ENCODE data around the gene CLEC16A.
"Not testable (repeated sequence)": the region's sequence is repeated elsewhere in the genome, so short reads cannot be mapped to it uniquely, and the experiment has no call there.

CLEC16A gene

DNA sequence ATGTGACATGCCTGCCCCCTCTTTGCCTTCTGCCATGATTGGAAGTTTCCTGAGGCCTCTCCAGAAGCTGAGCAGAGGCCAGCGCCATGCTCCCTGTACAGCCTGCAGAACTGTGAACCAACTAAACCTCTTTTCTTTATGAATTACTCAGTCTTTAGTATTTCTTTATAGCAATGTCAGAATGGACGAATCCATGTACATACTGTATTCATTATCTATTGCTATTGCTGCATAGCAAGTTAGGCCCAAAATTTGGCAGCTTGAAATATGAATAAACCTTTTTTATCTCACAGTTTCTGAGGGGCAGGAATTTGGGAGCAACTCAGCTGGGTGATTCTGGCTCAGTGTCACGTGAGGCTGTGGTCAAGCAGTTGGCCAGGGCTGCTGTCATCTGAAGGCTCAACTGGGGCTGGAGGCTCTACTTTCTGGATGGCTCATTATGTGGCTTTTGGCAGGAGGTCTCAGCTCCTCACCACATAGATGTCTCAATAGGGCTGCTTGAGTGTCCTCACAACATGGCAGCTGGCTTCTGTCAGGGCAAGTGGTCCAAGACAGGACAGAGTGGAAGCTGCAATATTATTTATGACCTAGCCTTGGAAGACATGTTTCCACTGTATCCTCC is 271.7 kb downstream of the CLEC16A start:
- TF ChIP-seq POLR2A (IDR thresholded peaks at IDR 0.05; ENCODE audit: low read length): no peak
- no peak for TF ChIP-seq GATA1 (IDR thresholded peaks at IDR 0.05; ENCODE audit: low read depth, low read length)

DNA sequence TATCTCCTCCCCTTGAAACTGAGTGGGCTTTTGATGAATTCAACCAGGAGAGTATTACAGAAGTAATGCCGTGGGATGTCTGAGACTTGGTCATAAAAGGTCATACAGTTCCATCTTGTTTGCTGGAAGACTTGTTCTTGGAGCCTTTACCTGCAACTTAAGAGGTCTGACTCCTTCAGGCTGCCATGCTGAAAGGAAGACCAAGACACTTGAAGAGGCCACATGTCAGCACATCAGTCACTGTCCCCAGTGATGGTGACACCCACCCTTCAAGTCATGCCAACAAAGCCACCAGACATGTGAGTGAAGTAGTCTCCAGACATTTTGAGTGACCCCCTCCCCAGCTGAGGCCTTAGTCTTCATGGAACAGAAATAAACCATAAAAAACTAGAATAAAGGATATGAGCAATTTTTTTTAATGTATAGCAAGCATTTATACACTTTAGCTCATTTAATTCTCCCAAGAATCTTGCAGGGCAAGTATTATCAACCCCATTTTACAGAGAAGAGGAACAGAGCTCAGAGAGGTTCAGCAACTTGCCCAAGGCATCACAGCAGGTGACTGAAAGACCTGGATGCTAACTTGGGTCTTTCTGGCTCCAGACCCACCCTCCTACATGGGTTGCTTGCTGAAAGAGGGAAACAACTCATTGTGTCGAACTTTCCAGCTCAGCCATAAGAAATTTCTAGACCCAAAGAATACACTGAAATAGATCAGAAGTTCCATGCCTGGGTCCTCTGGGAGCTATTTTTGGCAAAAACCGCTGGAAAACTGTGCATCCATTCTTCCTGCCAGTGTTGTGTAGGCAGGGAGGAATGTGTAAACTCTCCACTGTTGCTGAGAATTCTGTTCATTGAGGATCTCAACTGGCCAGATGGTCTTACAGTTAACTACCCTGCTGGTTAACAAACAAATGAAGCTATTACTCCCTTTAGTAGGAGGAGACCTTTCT is 273.6 kb downstream of the CLEC16A start:
- DNase-seq: peak in 1 of 2 experiments; percentile 15
- TF ChIP-seq POLR2A (IDR thresholded peaks at IDR 0.05; ENCODE audit: low read length) (no peak), GATA1 (IDR thresholded peaks at IDR 0.05; ENCODE audit: low read depth, low read length) (no peak)

More for the DNA sequence above, 271.7 kb downstream of the CLEC16A start:
- no peak for DNase-seq

DNA sequence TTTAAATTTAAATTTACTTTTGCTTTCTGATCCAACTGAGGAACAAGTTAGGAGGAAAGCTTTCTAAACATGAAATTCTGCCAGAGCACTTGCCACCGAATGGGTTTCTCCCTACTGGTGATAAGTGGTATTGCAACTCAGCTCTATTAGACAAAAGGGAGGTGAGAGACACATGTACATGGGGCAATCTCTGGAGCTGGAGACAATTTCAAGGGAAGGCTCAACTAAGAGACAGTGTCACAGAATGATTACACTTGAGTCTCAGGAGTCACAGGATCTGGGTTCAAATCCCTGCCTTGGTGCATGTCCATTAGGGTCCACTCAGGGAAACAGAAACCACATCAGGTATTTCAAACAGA is 274.2 kb downstream of the CLEC16A start:
- TF ChIP-seq POLR2A (IDR thresholded peaks at IDR 0.05; ENCODE audit: low read length) (no peak), GATA1 (IDR thresholded peaks at IDR 0.05; ENCODE audit: low read depth, low read length) (no peak)
- DNase-seq: peak; percentile 39 to 47

DNA sequence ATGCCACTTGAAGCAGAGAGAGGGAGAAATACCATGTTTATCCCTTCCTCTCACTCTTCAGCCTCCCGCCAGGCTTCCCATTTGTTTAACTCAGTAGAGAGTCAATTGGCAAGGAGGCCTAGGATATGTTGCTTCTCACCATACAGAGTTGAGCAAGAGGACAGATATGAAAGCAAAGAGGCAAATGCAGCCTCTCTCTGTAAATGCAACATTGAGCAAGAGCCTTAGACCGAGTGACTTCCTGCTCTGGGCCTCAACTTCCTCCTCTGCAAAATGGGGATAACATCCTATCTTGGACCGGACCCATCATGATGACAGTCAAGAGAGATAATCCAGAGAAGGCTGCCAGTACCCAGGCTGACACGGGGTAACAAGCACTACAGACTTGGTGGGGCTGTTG is 274.8 kb downstream of the CLEC16A start:
- DNase-seq: no peak
- TF ChIP-seq GATA1 (IDR thresholded peaks at IDR 0.05; ENCODE audit: low read depth, low read length) (no peak), POLR2A (IDR thresholded peaks at IDR 0.05; ENCODE audit: low read length) (no peak)

DNA sequence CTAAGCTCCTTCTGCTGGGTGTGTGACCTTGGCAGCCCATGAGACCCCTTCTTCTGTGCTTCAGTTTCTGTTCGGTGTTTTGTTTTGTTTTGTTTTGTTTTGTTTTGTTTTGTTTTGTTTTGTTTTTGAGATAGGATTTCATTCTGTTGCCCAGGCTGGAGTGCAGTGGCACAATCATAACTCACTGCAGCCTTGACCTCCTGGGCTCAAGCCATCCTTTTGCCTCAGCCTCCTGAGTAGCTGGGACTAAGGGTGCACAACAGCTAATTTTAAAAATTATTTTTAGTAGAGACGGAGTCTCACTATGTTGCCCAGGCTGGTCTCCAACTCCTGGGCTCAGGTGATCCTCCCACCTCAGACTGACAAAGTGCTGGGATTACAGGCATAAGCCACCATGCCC is 276.1 kb downstream of the CLEC16A start:
- not testable (repeated sequence) for DNase-seq

DNA sequence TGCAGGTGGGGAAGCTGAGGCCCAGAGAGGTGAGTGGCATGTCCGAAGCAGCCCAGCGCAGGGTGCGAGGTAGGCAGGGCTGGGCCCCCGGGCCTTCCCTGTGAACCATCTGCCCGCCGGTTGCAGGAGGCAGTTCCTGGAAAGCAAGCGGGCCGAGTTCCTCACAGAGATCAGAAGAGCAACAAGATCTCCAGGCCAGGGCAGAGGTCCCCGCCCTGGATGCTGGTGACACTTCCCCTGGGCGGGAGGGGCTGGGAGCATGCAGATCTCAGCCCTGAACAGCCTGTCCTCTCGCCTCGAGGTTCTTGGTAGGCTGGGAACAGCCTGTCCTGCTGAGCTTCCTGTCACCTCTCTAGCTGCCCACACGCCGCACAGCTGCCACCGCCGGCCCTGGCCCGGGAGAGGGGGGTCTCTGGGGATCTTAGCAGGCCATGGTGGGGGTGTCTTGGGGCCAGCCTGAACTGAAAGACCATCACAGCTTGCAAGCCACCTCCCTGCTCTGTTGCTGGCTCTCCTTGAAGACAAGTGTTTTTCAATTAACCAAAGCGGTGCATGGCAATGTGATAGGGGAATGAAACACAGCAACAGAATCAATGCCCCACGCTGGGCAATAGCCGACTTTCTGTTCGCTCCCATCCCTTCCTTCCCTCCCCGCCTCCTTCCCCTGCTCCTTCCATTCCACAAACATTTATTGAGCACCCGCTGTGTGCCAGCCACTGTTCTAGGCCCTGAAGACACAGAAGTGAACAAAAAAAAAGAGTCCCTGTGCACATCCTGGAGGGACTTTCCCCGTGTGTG is 279.9 kb downstream of the CLEC16A start:
- peak; percentile 77 to 80 for DNase-seq
- TF ChIP-seq GATA1 (IDR thresholded peaks at IDR 0.05; ENCODE audit: low read depth, low read length) (no peak), POLR2A (IDR thresholded peaks at IDR 0.05; ENCODE audit: low read length) (peak; percentile 78)

DNA sequence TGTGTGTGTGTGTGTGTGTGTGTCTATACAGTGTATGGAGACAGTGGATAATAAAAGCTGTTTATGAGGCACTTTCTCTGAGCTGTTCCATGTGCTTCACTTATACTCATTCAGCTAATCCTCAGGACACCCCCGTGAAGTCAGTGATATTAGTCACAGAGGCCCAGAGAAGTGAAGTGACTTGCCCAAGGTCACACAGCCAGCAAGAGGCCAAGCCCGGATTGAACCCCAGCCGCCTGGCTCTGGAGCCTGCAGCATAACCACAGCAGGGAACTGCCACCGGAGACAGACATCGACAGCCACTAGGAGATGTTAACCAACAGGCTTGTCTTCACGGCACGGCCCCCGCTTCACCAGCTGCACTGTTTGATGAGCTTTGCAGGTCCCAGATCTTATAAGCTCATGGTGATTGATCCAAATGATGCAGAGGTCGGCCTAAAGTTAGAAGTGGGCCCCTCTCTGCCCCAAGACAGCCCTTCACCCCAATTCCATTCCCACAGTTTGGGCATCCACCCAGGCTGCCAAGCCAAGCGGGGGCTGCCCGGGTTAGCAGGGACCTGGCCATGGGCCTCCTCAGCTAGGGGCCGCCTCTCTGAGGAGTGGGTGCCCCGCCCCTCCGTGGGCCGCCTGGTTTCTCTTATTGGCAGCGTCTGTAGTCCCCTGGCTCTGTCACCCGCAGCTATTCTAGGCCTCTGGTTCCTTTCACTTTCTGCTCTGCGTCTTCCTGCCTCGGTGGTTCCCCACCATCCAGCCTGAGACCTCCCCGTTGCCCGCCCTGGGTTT is 280.7 kb downstream of the CLEC16A start:
- TF ChIP-seq GATA1 (IDR thresholded peaks at IDR 0.05; ENCODE audit: low read depth, low read length) (no peak), POLR2A (IDR thresholded peaks at IDR 0.05; ENCODE audit: low read length) (no peak)
- DNase-seq: peak in 1 of 2 experiments; percentile 30

DNA sequence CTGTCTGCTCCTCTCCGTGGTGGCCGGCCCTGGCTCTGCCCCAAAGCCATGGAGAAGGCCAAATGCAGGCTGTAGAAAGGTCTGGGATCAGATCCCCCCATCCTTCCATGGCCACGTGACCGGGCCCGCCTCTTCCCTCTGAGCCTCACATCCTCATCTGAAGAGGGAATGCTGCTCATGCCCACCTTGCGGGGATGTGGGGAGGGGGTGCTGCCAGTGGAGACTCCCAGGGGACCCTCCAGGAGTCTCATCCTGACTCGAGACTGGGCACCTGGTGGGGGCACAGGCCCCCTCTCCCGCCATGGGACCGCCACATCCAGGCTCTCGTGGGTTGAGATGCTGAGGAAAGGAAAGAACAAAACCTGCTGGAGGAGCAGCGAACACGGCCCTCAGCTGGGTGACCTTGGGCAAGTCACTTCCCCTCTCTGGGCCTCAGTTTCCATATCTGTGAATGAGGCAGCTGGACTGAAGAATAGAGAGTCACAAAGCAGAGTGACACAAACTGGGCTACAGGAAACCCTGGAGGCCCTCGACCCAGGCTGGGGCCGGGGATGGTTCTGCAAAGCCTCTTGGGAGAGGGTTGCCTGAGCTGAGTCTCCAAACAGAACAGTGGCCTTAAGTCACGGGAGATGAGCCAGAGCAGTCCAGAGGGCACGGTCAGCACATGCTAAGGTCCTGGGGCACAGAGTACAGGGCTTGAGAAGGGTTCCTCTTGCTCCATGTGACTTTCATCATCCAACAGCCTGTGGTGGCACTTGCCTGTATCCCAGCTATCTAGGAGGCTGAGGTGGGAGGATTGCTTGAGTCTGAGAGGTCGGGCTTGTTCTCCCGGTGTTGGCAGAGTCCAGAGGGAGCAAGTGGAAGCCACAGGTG is 281.5 kb downstream of the CLEC16A start:
- DNase-seq: no peak
- TF ChIP-seq POLR2A (IDR thresholded peaks at IDR 0.05; ENCODE audit: low read length) (no peak), GATA1 (IDR thresholded peaks at IDR 0.05; ENCODE audit: low read depth, low read length) (no peak)

DNA sequence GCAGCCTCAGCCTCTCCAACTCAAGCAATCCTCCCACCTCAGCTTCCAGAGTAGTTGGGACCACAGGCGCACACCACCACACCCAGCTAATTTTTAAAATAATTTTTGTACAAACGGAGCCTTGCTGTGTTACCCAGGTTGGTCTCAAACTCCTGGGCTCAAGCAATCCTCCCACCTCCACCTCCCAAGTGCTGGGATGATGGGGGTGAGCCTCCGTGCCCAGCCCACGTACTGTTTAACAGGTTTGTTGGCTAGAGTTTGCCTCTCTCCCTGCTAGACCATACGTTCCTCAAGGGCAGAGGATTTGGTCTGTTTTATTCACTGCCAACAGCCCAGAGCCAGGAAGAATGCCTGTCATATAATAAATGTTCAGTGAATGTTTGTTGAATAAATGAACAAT is 285.1 kb downstream of the CLEC16A start:
- DNase-seq: no peak

DNA sequence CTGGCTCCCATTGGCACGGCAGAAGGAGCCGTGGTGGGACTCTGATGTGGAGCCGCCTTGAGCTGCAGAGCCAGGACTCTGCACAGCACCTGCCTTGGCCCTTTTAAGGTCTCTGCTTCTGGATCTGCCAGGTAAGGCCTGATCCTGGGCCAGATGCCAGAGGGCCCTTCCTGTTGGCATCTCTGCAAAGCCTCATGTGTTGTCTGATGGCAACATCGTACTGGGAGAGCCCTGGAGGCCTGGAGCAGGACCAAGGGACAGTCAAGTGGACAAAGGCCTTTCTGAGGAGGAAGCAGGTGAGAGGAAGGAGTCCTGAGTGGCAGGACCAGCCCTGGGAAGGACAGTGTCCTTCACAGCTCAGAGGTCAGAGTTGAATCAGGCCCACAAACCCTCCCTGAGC is 285.5 kb downstream of the CLEC16A start:
- TF ChIP-seq GATA1 (IDR thresholded peaks at IDR 0.05; ENCODE audit: low read depth, low read length) (no peak), POLR2A (IDR thresholded peaks at IDR 0.05; ENCODE audit: low read length) (no peak)
- DNase-seq: no peak

More for the DNA sequence above, 285.1 kb downstream of the CLEC16A start:
- TF ChIP-seq POLR2A (IDR thresholded peaks at IDR 0.05; ENCODE audit: low read length) (no peak), GATA1 (IDR thresholded peaks at IDR 0.05; ENCODE audit: low read depth, low read length) (no peak)

DNA sequence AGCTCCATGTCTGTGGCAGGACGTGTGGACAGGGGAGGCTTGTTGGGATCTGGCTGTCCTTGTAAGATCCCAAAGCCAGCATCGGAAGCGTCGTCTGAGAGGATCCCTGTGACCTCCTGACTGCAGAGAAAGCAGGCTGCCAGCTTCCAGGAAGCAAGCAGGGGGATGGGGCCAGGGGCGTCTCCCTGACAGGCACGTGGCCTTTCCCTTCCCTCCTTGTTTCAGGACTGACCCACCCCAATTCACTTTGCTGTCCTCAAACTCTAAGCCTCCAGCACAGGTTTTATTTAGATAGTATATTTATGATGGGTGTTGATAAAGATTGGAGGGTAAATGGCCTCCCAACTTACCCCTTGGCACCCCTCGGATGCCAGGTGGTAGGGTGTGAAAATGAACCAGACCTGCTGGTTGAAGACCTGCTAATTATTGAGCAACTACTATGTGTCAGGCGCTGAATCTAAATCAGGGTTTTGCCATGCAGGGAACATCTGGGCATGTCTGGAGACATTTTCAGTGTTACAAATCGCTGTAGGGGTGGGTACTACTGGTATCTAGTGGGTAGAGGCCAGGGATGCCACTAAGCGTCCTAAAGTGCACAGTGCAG is 287.1 kb downstream of the CLEC16A start:
- TF ChIP-seq POLR2A (IDR thresholded peaks at IDR 0.05; ENCODE audit: low read length) (no peak), GATA1 (IDR thresholded peaks at IDR 0.05; ENCODE audit: low read depth, low read length) (no peak)
- DNase-seq: no peak
